ENCODE measurements around the gene VWA3B.

- TF ChIP-seq, protein P1, sequence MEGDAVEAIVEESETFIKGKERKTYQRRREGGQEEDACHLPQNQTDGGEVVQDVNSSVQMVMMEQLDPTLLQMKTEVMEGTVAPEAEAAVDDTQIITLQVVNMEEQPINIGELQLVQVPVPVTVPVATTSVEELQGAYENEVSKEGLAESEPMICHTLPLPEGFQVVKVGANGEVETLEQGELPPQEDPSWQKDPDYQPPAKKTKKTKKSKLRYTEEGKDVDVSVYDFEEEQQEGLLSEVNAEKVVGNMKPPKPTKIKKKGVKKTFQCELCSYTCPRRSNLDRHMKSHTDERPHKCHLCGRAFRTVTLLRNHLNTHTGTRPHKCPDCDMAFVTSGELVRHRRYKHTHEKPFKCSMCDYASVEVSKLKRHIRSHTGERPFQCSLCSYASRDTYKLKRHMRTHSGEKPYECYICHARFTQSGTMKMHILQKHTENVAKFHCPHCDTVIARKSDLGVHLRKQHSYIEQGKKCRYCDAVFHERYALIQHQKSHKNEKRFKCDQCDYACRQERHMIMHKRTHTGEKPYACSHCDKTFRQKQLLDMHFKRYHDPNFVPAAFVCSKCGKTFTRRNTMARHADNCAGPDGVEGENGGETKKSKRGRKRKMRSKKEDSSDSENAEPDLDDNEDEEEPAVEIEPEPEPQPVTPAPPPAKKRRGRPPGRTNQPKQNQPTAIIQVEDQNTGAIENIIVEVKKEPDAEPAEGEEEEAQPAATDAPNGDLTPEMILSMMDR (IDR thresholded peaks at IDR 0.05; ENCODE audit: poor library complexity): no peak
- TF ChIP-seq EZH2 (IDR thresholded peaks at IDR 0.05; ENCODE audit: borderline replicate concordance) (no peak), EZH2phosphoT487 (IDR thresholded peaks at IDR 0.05; ENCODE audit: low read depth, severe bottlenecking, unreplicated experiment) (no peak)
These were observed 129.6 kb downstream of the VWA3B start for GRCh38 chr2:98216616-98217015.
